ACC112 (cell line): ENCODE results near the gene COL1A1.
A peak's percentile ranks its signal among the peaks of the same experiment; 100 is the strongest.

Source experiments
- H2AFZ ChIP-seq: fragments of 200-600 bp; sonication (generic); one replicate; pipeline ENCODE4 v1.6.0; 2017; ENCODE audit warnings: antibody characterized with exemption, low read length; ENCODE audit not compliant: unreplicated experiment
- H3K27ac ChIP-seq: fragments of 200-600 bp; sonication (generic); 2 replicates; pipeline ENCODE4 v1.5.1; 2014; ENCODE audit warnings: low read depth, mild to moderate bottlenecking, antibody characterized with exemption, low read length, moderate library complexity
- H3K27me3 ChIP-seq: fragments of 200-600 bp; sonication (generic); 2 replicates; pipeline ENCODE4 v1.6.1; 2014; ENCODE audit warnings: mild to moderate bottlenecking, antibody characterized with exemption, low read length, moderate library complexity, mixed read lengths; ENCODE audit not compliant: insufficient read depth
- H3K36me3 ChIP-seq: fragments of 200-600 bp; sonication (generic); 2 replicates; pipeline ENCODE4 v1.6.1; 2016; ENCODE audit warnings: mild to moderate bottlenecking, antibody characterized with exemption, low read length, moderate library complexity, mixed read lengths; ENCODE audit not compliant: insufficient read depth
- H3K4me1 ChIP-seq: fragments of 200-600 bp; sonication (generic); one replicate; pipeline ENCODE4 v1.6.1; 2016; ENCODE audit warnings: low read length, mixed read lengths; ENCODE audit not compliant: insufficient read depth, unreplicated experiment, control insufficient read depth
- H3K4me3 ChIP-seq: fragments of 200-600 bp; sonication (generic); 2 replicates; pipeline ENCODE4 v1.5.1; 2014; ENCODE audit warnings: mild to moderate bottlenecking, low read depth, low read length
- H3K79me2 ChIP-seq: fragments of 200-600 bp; sonication (generic); one replicate; pipeline ENCODE4 v1.6.0; 2016; ENCODE audit warnings: low read length; ENCODE audit not compliant: control insufficient read depth, unreplicated experiment, insufficient read depth

COL1A1 gene

DNA sequence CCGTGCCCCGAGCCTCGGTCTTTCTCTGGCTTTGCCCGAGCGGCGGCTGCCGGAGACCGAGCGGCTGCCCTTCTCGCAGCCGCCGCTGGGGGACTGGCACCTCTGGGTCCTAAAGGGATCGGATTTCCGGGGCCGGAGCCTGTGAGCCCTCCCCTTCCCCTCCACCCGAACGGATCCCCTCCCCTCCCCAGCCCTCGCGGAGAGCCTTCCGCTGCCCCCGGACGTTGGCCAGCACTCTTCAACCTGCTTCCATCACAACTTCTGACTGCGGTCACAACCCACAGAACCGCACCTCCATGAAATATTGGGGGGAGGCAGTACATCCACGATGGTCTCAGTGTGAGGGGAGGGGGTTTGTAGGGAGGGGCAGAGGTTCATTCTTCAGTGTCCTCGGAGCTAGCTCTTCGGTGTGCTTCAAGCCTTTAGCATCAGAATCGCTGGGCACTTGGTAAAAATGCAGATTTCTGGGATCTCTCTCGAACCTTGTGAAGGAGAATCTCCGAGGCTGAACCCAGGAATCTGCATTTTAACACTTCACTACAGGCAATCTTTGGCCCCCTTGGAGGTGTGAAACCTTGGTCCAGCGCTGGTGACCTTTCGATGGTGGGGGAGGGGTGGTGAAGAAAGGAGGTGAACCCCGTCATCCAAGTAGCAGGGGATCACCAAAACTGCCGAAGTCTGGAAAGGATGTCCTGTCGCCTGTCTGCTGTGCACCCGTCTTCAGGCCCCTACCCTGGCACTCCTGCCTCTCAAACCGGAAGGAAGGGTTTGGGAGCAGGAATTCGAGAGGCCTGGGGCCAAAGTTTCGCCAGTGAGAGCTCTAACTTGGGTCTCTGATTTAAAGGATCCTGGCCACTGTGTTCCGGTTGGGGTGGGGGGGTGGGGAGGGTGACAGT, 50.1 kb downstream of the COL1A1 start:
- Histone ChIP-seq H2AFZ (no peak overlapping the region), H3K36me3 (no peaks in the 10 kb centered on the region), H3K79me2 (peaks cover 48% of the 10 kb centered on the region), H3K27ac (peak overlapping the region; percentile 63), H3K27me3 (no peaks in the 10 kb centered on the region), H3K4me1 (peaks cover 42% of the 10 kb centered on the region), H3K4me3 (peak overlapping the region; percentile 95)

DNA sequence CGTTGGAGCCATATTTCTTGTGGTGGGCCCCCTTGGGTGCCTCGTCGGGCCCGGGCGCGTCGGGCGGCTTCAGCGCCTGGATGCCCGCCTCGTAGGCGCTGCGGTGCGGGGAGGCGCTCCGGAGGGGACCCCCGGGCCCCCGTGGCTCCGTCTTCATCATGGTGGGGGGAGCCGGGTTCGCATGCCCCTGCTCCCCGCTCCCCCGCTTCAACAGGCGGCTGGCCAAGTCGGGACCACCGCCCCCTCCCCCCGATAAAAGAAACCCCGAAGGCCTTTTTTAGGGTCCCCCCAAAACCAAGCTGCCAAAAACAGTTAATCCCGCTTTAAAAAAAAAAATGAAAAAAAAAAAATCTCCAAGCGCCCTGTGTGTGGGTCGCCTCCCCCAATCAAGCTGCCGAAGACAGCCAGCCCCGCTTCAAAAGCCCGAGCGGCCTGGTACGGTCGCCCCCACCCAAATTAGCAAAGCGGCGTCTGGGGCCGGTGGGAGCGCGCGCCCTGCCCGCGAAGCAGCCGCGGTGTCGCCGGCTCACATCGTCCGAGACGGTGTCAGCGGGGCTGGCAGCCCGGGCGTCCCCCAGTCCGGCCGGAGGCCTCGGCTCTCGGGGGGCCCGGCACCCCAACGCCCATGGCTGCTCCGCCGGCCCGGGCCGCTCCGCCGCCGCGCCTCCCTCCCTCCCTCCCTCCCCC, 50.9 kb downstream of the COL1A1 start, which contains the start of gene PPP1R9B:
TSS of gene PPP1R9B (minus strand) at position 324 of the 687 bp plus-strand sequence. CDS start at position 160, 164 bp downstream.
- H3K4me3 ChIP-seq, result peak within 1 kb of the TSS; percentile 95
- H3K4me1 ChIP-seq, result peaks cover 47% of the 10 kb centered on the region
- peaks cover 56% of the 10 kb centered on the region for H3K79me2 ChIP-seq
- H3K36me3 ChIP-seq, result no peaks in the 10 kb centered on the region
- H2AFZ ChIP-seq, result no peak within 1 kb of the TSS
- no peaks in the 10 kb centered on the region for H3K27me3 ChIP-seq
- peak within 1 kb of the TSS; percentile 67 for H3K27ac ChIP-seq

GRCh38 chr17:50149417-50150353, 51.7 kb downstream of the COL1A1 start:
- no peaks in the 10 kb centered on the region for H3K27me3 ChIP-seq
- peaks cover 61% of the 10 kb centered on the region for H3K79me2 ChIP-seq
- peak overlapping the region; percentile 95 for H3K4me3 ChIP-seq
- peak overlapping the region; percentile 67 for H3K27ac ChIP-seq
- no peaks in the 10 kb centered on the region for H3K36me3 ChIP-seq
- H2AFZ ChIP-seq, result no peak overlapping the region
- peaks cover 47% of the 10 kb centered on the region for H3K4me1 ChIP-seq

GRCh38 chr17:50149091-50149416, 52.4 kb downstream of the COL1A1 start:
- peak overlapping the region; percentile 95 for H3K4me3 ChIP-seq
- H3K4me1 ChIP-seq, result peaks cover 42% of the 10 kb centered on the region
- H3K27me3 ChIP-seq, result no peaks in the 10 kb centered on the region
- peaks cover 4% of the 10 kb centered on the region; the same call in 1 of the 2 replicates for H3K36me3 ChIP-seq
- H3K79me2 ChIP-seq, result peaks cover 61% of the 10 kb centered on the region
- H3K27ac ChIP-seq, result peak overlapping the region; percentile 67
- H2AFZ ChIP-seq, result no peak overlapping the region

- Histone ChIP-seq H3K79me2 (peaks cover 61% of the 10 kb centered on the region), H3K27ac (peak overlapping the region; percentile 69), H3K36me3 (peaks cover 4% of the 10 kb centered on the region; the same call in 1 of the 2 replicates), H3K4me3 (peak overlapping the region; percentile 95), H2AFZ (no peak overlapping the region), H3K4me1 (peaks cover 40% of the 10 kb centered on the region), H3K27me3 (no peaks in the 10 kb centered on the region)
Observed at GRCh38 chr17:50148226-50149090, 53.0 kb downstream of the COL1A1 start.

DNA sequence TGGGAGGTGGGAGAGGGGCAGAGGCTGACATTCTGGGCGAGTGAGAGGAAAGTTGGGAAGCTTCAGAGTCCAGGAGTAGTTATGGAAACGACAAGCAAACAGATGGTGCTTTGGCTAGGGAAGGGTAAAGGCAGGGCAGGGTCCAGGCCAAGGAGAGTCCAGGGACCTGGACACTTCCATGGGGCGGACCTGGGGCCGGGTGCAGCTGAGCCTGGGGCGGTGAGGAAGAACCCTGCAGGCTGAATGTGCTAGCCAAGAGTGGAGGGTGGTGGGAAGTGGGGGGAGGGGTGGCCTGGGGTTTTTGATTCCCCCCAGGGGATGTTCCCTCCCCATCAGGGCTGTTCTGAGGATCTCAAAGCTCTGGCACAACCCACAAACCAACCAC, 53.6 kb downstream of the COL1A1 start:
- Histone ChIP-seq H3K4me1 (peaks cover 39% of the 10 kb centered on the region), H3K4me3 (peak overlapping the region; percentile 95), H2AFZ (no peak overlapping the region), H3K79me2 (peaks cover 61% of the 10 kb centered on the region), H3K36me3 (peaks cover 4% of the 10 kb centered on the region; the same call in 1 of the 2 replicates), H3K27ac (peak overlapping the region; percentile 69), H3K27me3 (no peaks in the 10 kb centered on the region)

GRCh38 chr17:50146927-50147665, 54.3 kb downstream of the COL1A1 start:
- H3K27ac ChIP-seq, result peak overlapping the region; percentile 69
- H3K4me3 ChIP-seq, result peak overlapping the region; percentile 95
- no peaks in the 10 kb centered on the region for H3K27me3 ChIP-seq
- peaks cover 4% of the 10 kb centered on the region; the same call in 1 of the 2 replicates for H3K36me3 ChIP-seq
- no peak overlapping the region for H2AFZ ChIP-seq
- H3K4me1 ChIP-seq, result peaks cover 32% of the 10 kb centered on the region
- H3K79me2 ChIP-seq, result peaks cover 61% of the 10 kb centered on the region

DNA sequence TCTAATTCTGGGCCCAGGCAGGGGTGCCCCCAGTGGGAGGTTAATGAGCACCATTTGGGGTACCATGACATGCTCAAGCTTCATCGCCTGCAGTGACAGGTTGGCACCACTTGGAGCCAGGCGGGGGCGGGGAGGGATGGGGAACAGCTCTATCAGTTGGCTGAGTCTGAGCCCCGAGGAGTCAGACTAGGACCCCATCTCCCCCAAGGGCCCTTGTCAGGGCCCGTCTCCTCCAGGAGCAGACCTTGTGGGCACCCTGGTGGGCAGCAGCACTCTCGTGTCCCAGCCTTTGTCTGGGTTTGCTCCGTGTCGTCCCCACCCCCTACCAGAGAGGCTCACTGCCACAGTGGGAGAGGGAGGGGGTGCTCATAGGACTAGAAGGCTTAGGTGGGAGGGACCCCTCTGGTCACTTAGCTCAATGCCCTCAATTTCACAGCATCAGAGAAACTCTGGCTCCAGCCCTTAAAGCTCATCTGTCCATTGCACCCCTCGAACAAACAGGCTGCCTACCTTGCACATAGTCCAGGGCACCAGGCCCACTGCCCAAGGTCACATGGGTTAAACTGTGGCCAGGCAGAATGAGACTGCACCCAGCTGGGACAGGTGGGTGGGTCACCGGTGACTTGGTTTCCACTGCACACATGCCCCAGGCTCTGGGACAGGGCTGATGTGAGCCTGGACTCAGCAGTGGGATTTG, 55.1 kb downstream of the COL1A1 start:
- H3K27ac ChIP-seq, result no peak overlapping the region

More for the DNA sequence above, 55.1 kb downstream of the COL1A1 start:
- Histone ChIP-seq H3K79me2 (peaks cover 61% of the 10 kb centered on the region), H3K27me3 (no peaks in the 10 kb centered on the region), H3K4me3 (peak overlapping the region; percentile 95), H3K4me1 (peaks cover 31% of the 10 kb centered on the region), H2AFZ (no peak overlapping the region), H3K36me3 (peaks cover 8% of the 10 kb centered on the region; the same call in 1 of the 2 replicates)
